NCI-H82 treated with DMSO at 0.1 percent for 48 hours (cell line): ENCODE data around the gene HMG20A.

Source experiments
- DNase-seq: peaks from one replicate; lab custom pipeline; 2025; ENCODE audit not compliant: unreplicated experiment; lab: John Stamatoyannopoulos, UW

Gene HMG20A

DNA sequence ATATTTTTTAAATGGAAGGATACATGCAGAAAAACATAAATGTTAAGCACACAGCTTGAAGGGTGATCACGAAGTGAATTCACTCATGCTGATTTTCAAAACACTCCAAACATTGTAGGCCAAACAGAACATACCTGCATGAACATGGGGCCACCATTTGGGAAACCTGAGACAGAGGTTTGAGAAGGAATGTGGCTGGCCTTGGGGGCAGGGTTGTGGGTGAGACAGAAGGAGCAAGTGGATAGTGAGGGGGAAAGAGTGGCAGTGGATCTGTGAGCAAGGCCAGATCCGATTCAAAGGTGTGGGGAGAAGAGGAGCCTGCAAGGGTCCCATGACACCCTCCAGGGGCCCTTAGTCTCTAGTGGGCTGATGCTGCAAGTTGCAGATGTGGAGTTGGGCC, 94.9 kb downstream of the HMG20A start:
- no peak for DNase-seq

DNA sequence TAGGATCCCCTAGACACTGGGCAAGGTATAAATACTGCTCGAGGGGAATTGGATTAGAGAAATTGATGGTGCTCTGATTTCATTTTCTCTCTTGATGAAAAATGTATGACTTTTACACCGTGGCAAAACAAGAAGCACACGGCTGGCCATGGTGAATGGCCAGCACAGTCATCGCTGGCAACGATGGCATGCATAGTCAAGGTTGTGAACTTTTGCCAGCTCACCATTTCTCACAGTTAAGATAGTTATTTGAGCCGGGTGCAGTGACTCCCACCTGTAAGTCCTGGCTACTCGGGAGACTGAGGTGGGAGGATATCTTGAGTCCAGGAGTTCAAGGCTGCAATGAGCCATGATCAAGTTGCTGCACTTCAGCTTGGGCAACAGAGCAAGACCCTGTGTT, 95.4 kb downstream of the HMG20A start:
- no peak for DNase-seq

DNA sequence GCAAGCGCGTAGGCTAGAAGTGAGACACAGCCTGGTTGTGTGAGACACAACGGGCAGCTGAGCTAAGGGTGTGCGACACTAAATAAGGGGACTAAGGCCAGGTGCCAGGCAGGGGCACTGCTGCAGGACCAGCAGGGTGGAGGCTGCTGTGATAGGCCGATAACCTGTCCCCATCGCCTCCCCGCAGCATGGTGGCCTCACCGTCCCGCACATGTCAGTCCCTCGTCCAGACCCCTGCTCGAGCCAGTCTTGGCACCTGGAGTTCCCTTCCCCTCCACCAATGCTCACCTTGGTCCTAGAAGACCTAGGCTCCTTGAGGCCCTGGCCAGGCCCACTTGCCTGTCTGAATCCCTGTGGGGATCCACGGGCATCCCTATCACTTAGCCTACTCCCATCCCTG, 96.1 kb downstream of the HMG20A start:
- DNase-seq: no peak

- no peak for DNase-seq
Observed at GRCh38 chr15:77517579-77517978, 96.9 kb downstream of the HMG20A start.

- no peak for DNase-seq
Observed at GRCh38 chr15:77518458-77518857, 97.8 kb downstream of the HMG20A start.

DNA sequence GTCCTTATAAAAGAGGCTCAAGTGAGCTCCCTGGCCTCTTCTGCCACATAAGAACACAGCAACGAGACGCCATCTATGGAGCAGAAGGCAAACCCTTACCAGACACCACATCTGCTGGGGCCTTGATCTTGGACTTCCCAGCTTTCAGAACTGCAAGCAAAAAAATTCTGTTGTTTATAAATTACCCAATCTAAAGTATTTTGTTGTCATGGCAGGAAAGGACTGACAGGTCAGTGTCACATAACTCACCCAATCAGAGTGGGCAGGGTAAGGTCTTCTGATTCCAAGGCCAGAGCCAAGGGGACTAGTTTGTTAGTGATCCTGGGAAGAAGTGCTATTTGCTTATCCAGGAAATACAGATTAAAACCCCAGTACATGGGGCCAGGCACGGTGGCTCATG, 98.9 kb downstream of the HMG20A start:
- peak; percentile 52 for DNase-seq

DNA sequence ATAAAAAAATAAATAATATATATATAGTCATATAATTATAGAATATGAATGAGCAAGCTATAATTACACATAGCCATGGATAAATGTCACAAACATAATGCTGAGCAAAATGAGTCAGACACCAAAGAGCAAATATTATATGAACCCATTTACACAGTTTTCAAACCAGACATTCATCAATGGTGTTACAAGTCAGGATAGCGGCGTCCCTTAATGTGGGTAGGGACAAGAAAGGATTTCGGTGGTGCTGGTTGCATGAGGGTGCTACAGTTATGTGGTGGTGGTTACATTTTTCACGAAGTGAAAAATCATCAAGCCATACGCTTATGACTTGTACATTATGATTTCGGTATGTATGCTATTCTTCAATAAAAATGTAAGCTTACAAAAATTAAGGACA, 100.5 kb downstream of the HMG20A start:
- DNase-seq: no peak

DNA sequence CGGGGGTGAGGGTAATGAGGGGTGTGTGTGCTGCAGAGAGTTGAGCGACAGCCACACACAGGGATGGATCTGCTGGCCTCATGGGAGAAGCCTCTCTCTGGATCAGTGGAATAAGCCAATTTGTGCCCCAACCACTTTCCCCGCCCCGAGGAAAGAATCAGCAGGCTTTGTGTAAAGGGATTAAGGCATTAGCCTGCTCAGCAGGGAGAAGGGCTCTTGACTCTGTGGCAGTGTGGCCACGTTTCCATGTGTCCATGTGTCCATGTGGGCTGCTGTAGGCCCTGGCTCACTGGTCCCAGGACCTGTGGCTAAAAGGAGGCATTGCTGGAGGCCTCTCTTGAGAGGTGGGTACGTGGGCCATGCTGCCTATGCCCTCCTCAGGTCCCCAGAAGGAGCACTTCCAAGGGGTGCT, 104.7 kb downstream of the HMG20A start:
- peak; percentile 96 for DNase-seq

DNA sequence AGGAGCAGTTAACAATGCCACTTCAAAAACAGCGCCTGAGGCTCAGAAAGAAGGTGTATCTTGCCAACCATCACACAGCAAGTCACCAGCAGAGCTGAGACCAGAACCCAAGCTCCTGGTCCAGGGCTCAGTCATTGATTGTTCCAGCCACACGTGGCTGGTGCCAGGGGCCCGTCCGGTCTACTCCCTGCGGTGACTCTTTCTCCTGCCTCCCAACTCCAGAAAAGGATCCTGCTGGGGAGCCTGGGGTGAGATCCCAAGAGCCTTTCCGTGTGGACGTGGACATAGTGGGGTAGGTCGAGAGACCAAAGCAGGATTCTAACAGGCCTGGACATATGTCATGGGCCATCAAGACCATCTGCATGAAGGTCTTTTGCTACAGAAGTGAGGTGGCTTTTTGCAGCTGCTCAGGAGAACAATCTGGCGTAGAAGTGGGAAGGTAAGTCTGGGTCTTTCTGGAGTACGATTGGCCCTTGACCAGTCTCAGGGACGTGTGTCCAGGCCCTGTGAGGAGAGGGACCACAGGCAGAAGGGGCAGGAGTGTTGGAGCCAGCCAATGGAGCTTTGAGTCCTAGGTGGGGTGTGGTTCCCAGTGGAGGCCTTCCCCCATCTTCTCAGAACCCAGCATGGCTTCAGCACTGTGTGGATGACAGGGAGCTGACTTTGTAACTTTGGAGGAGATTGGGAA, 105.4 kb downstream of the HMG20A start:
- no peak for DNase-seq

GRCh38 chr15:77526595-77527163, 106.0 kb downstream of the HMG20A start:
- no peak for DNase-seq

GRCh38 chr15:77527164-77527778, 106.6 kb downstream of the HMG20A start:
- DNase-seq: peak; percentile 68

DNA sequence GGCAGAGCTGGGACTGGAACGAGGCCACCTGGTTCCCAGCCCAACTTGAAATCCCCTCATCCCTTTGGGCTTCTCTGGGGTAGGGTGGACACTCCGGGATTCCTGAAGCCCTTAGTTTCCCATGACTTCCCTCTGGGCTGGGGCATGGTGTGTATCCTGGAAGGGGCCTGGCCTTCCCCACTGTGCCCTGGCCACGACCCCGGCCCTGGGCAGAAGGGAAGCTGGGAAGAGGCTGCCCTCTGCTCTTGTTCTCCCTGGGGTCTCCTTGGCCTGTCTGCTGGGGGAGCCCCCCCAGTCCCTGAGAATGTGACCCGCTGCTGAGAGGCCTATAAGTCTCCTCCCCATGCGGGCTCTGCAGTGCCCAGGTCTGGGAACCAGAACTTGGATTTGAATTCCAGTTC, 107.1 kb downstream of the HMG20A start:
- no peak for DNase-seq

- peak; percentile 96 for DNase-seq
Observed at GRCh38 chr15:77528290-77528967, 107.7 kb downstream of the HMG20A start.

DNA sequence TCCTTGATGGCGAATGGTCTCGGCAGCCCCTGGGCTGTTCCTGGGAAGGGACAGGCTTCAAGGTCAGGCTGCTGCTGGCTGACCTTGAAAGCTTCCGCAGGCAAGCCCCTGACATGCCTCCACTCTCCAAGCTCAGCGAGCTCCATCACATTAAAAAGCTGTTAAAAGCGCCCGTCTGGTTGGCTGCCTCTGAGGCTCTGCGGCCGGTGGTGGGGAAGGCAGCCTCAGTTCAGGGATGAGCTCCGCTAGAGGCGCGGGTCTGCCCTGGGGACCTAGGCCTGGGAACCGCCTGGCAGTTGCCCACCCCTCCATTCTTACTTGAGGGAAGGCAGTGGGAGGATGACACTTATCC, 108.3 kb downstream of the HMG20A start:
- DNase-seq: no peak

- DNase-seq: no peak
Observed at GRCh38 chr15:77529394-77530159, 108.9 kb downstream of the HMG20A start.

GRCh38 chr15:77530576-77530975, 109.9 kb downstream of the HMG20A start:
- no peak for DNase-seq

- no peak for DNase-seq
Observed at GRCh38 chr15:77531191-77532000, 110.7 kb downstream of the HMG20A start.

- no peak for DNase-seq
Observed at GRCh38 chr15:77532067-77532710, 111.5 kb downstream of the HMG20A start.

- no peak for DNase-seq
Observed at GRCh38 chr15:77532846-77533245, 112.2 kb downstream of the HMG20A start.
